ENCODE results near the gene CLCN7. TPM values are rescaled to one million over a fixed set of nuclear protein-coding genes. Genes with fewer than 3 reads are reported as not detected.

The CLCN7 gene
- total RNA-seq, 3 donors from 2014 or later: 59.3 to 98.1 (median 59.8) TPM

GRCh38 chr16:1465567-1465915 is 9.3 kb downstream of the CLCN7 start:
- no peak for ATAC-seq
- Histone ChIP-seq H3K9me3 (no peaks in the 10 kb centered on the region), H3K4me3 (no peak overlapping the region), H3K36me3 (ENCODE audit: low read depth) (no peaks in the 10 kb centered on the region), H3K4me1 (ENCODE audit: low read depth) (no peaks in the 10 kb centered on the region)
- no peak for TF ChIP-seq CTCF (IDR thresholded peaks at IDR 0.05)
- intact Hi-C loops (cut with DNase I, micrococcal nuclease): no loop called here
- DNase-seq: no peak

GRCh38 chr16:1464894-1465566 is 9.8 kb downstream of the CLCN7 start:
- DNase-seq: peak in 1 of 3 donors; percentile 45
- Histone ChIP-seq H3K4me1 (ENCODE audit: low read depth) (no peaks in the 10 kb centered on the region), H3K9me3 (no peaks in the 10 kb centered on the region), H3K36me3 (ENCODE audit: low read depth) (no peaks in the 10 kb centered on the region), H3K4me3 (no peak overlapping the region)
- intact Hi-C loops (cut with DNase I, micrococcal nuclease): no loop called here
- ATAC-seq: no peak
- no peak for TF ChIP-seq CTCF (IDR thresholded peaks at IDR 0.05)

GRCh38 chr16:1464196-1464893 is 10.5 kb downstream of the CLCN7 start:
- intact Hi-C loops (cut with DNase I, micrococcal nuclease): no loop called here
- no peak for ATAC-seq

GRCh38 chr16:1461146-1461545 is 13.7 kb downstream of the CLCN7 start:
- no peak for TF ChIP-seq CTCF (IDR thresholded peaks at IDR 0.05)
- intact Hi-C loops (cut with DNase I, micrococcal nuclease): no loop called here
- H3K4me1 ChIP-seq (ENCODE audit: low read depth): no peaks in the 10 kb centered on the region
- H3K36me3 ChIP-seq (ENCODE audit: low read depth): no peaks in the 10 kb centered on the region
- ATAC-seq: no peak
- H3K4me3 ChIP-seq: no peak overlapping the region
- no peaks in the 10 kb centered on the region for H3K9me3 ChIP-seq
- DNase-seq: peak in 1 of 3 donors; percentile 43

More at GRCh38 chr16:1464196-1464893, 10.5 kb downstream of the CLCN7 start:
- H3K4me3 ChIP-seq: no peak overlapping the region
- peak in 1 of 3 donors; percentile 46 for DNase-seq
- no peaks in the 10 kb centered on the region for H3K4me1 ChIP-seq (ENCODE audit: low read depth)
- no peaks in the 10 kb centered on the region for H3K36me3 ChIP-seq (ENCODE audit: low read depth)
- no peak for TF ChIP-seq CTCF (IDR thresholded peaks at IDR 0.05)
- no peaks in the 10 kb centered on the region for H3K9me3 ChIP-seq

GRCh38 chr16:1460602-1461138 is 14.2 kb downstream of the CLCN7 start:
- Histone ChIP-seq H3K4me1 (ENCODE audit: low read depth) (no peaks in the 10 kb centered on the region), H3K9me3 (no peaks in the 10 kb centered on the region), H3K4me3 (no peak overlapping the region), H3K36me3 (ENCODE audit: low read depth) (no peaks in the 10 kb centered on the region)
- no peak for TF ChIP-seq CTCF (IDR thresholded peaks at IDR 0.05)
- intact Hi-C loops (cut with DNase I, micrococcal nuclease): no loop called here
- no peak for ATAC-seq
- DNase-seq: peak in 1 of 3 donors; percentile 37

Measured in mucosa of descending colon (tissue), 3 donors.